Activated CD4-positive, alpha-beta T cell treated with anti-CD3 and anti-CD28 coated beads for 36 hours (primary cell): ENCODE data around the gene NRDE2. TPM values are rescaled to one million over a fixed set of nuclear protein-coding genes. Genes with fewer than 3 reads are reported as not detected.
A peak's percentile ranks its signal among the peaks of the same experiment; 100 is the strongest.

ENCODE experiments used
- ATAC-seq: fragments of 200-7000 bp; cut with Tn5 transposase; one replicate; pipeline ENCODE4 v1.10.0; 2021; ENCODE audit warnings: mild to moderate bottlenecking, moderate library complexity
- CTCF ChIA-PET: fragments of 350-600 bp; sonication (Branson Sonifier 250); formaldehyde crosslinking; loops from one replicate; lab custom pipeline; 2021; ENCODE audit warnings: antibody characterized with exemption; lab: Charles Lee
- POLR2A ChIA-PET: fragments of 350-600 bp; sonication (Branson Sonifier 250); formaldehyde crosslinking; loops from one replicate; lab custom pipeline; 2021; ENCODE audit warnings: antibody characterized with exemption, inconsistent platforms; lab: Charles Lee
- DNase-seq: peaks from one replicate; pipeline ENCODE4 v3.0.0-alpha.2; 2020
- H3K27ac Mint-ChIP-seq: one replicate; pipeline ENCODE4 v1.8.0; 2021; ENCODE audit warnings: mixed read lengths
- H3K27me3 Mint-ChIP-seq: one replicate; pipeline ENCODE4 v1.8.0; 2021; ENCODE audit warnings: mixed read lengths
- H3K36me3 Mint-ChIP-seq: one replicate; pipeline ENCODE4 v1.8.0; 2021; ENCODE audit warnings: low read depth, mixed read lengths
- H3K4me1 Mint-ChIP-seq: one replicate; pipeline ENCODE4 v1.8.0; 2021; ENCODE audit warnings: mixed read lengths
- H3K4me3 Mint-ChIP-seq: one replicate; pipeline ENCODE4 v1.8.0; 2021; ENCODE audit warnings: mild to moderate bottlenecking, moderate library complexity, mixed read lengths
- H3K9me3 Mint-ChIP-seq: one replicate; pipeline ENCODE4 v1.8.0; 2021; ENCODE audit warnings: low read depth, mixed read lengths
- intact Hi-C, 2 experiments: fragments of 100-400 bp; cut with DNase I in 1 of 2; cut with micrococcal nuclease in 1 of 2; formaldehyde crosslinking; loops; one replicate each; pipeline versions ENCODE4 v1.14.2 to v1.15.1; 2022 to 2024; cut with DNase I, micrococcal nuclease
- total RNA-seq, 2 experiments: library from RNA; stranded (reverse); gene quantifications; one replicate each; pipeline ENCODE4 v1.2.3, GENCODE V29; 2021

Gene NRDE2
- total RNA-seq: 10 to 100 TPM; 22.8 to 25.3 TPM

DNA sequence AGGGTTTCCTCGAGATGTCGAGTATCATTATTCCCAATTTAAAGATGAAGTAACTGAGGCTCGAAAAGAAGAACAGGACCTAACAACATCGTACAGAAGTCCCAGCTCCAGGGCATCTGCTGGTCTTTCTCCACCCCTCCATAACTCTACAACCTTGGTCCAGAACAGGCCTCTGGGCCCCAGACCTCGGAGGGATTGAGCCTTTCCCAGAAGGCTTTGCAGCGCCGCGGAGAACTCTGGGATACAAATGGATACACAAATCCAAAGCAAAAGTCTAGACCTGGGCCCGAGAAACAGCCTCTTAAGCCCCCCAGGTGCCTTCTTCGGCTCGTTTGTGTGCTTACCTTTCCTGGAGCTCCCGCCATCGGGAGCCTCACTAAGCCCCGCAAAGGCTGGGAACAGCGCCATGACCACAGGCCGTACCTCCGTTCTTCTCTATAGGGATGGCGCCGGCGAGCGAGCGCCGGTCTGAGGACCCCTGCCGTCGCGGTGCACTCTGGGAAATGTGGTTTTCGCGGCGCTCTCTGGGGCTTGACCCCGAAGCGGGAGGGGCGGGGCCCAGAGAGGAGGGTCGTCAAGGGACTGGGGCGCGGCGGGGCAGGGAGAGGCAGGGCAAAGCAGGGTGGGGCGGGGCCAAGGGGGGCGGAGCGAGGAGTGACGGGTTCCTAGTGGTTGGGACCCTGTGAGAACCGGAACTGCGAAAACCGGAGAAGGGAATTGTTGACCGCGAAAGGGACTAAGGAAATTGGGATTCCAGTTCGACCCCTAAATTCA lies at the start of gene NRDE2:
NRDE2 (minus strand) TSS at position 445 of the 774 bp plus-strand sequence; CDS start at position 408, 37 bp downstream.
- ATAC-seq: peak; percentile 99
- Mint-ChIP-seq H3K27me3 (peaks cover 1% of the 10 kb centered on the region), H3K4me1 (peaks cover 23% of the 10 kb centered on the region), H3K4me3 (peak within 1 kb of the TSS; percentile 89), H3K9me3 (no peaks in the 10 kb centered on the region), H3K27ac (peak within 1 kb of the TSS; percentile 93), H3K36me3 (peaks cover 8% of the 10 kb centered on the region)
- CTCF ChIA-PET: interaction anchor here (0.8 to 1.2 kb wide), 2 partner anchors 68 to 71 kb away, joined by 3 read pairs; no protein-coding TSS in a partner anchor
- intact Hi-C loops: loop anchor here (1.0 to 5.0 kb wide), 9 partner anchors 52 to 1507 kb away; partner anchors contain the start of genes CALM1 (in 1 of the 2), PSMC1 (in 1 of the 2), RPS6KA5 (in 1 of the 2) and TDP1 (in 1 of the 2)
- POLR2A ChIA-PET: no interaction called here
- peak; percentile 99 for DNase-seq

- Mint-ChIP-seq H3K9me3 (no peaks in the 10 kb centered on the region), H3K4me3 (no peak overlapping the region), H3K36me3 (no peaks in the 10 kb centered on the region), H3K27me3 (no peaks in the 10 kb centered on the region), H3K4me1 (peaks cover 20% of the 10 kb centered on the region), H3K27ac (peak overlapping the region; percentile 29)
- CTCF ChIA-PET: interaction anchor here (1.6 to 2.4 kb wide), 4 partner anchors 14 to 377 kb away, joined by 4 to 10 read pairs (median 4); partner anchors contain the start of gene CALM1
- POLR2A ChIA-PET: interaction anchor here (0.6 to 4.0 kb wide), 6 partner anchors 9 to 959 kb away, joined by 3 to 36 read pairs (median 4); partner anchors contain the start of gene CALM1
- DNase-seq (no peak), ATAC-seq (no peak)
- intact Hi-C loops: loop anchor here (5.0 to 10.0 kb wide), 9 partner anchors 124 to 1036 kb away; partner anchors contain the start of genes CCDC88C (in 1 of the 2), FOXN3 (in 1 of the 2), PSMC1 (in 1 of the 2) and TDP1 (in 1 of the 2)
Measured at GRCh38 chr14:90381011-90381786, 49.5 kb upstream of the NRDE2 start.

- no peak overlapping the region for H3K4me3 Mint-ChIP-seq
- POLR2A ChIA-PET: interaction anchor here (1.0 kb wide), 1 partner anchor 21 kb away, joined by 7 read pairs; no protein-coding TSS in a partner anchor
Measured at GRCh38 chr14:90379106-90379505, 47.4 kb upstream of the NRDE2 start.

DNA sequence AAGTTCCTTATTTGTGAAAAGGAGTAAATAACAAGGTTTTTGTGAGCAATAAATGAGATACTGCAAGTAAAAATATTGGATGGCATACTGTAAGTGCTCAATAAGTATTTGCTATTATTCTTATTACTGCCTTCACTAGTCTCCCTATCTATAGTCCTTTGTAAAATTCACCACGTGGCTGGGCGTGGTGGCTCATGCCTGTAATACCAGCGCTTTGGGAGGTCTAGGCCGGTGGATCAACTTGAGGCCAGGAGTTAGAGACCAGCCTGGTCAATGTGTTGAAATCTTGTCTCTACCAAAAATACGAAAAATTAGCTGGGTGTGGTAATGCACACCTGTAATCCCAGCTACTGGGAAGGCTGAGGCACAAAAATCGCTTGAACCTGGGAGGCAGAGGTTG lies 46.5 kb upstream of the NRDE2 start:
- ChIA-PET POLR2A (interaction anchor here (1.0 kb wide), 1 partner anchor 21 kb away, joined by 7 read pairs; no protein-coding TSS in a partner anchor), CTCF (interaction anchor here (0.7 to 1.4 kb wide), 2 partner anchors 9 to 10 kb away, joined by 3 read pairs; no protein-coding TSS in a partner anchor)
- peaks cover 3% of the 10 kb centered on the region for H3K4me1 Mint-ChIP-seq
- ATAC-seq (no peak), DNase-seq (no peak)
- H3K36me3 Mint-ChIP-seq: no peaks in the 10 kb centered on the region
- H3K27me3 Mint-ChIP-seq: no peaks in the 10 kb centered on the region
- H3K4me3 Mint-ChIP-seq: no peak overlapping the region
- intact Hi-C loops: no loop called here
- no peaks in the 10 kb centered on the region for H3K9me3 Mint-ChIP-seq
- no peak overlapping the region for H3K27ac Mint-ChIP-seq

More at GRCh38 chr14:90379106-90379505, 47.4 kb upstream of the NRDE2 start:
- intact Hi-C loops: no loop called here
- H3K27me3 Mint-ChIP-seq: no peaks in the 10 kb centered on the region
- no peaks in the 10 kb centered on the region for H3K9me3 Mint-ChIP-seq
- DNase-seq: no peak
- no peak overlapping the region for H3K27ac Mint-ChIP-seq
- H3K4me1 Mint-ChIP-seq: peaks cover 5% of the 10 kb centered on the region
- CTCF ChIA-PET: interaction anchor here (0.7 kb wide), 1 partner anchor 21 kb away, joined by 3 read pairs; no protein-coding TSS in a partner anchor
- ATAC-seq: no peak
- no peaks in the 10 kb centered on the region for H3K36me3 Mint-ChIP-seq

- no peak overlapping the region for H3K27ac Mint-ChIP-seq
- no peaks in the 10 kb centered on the region for H3K9me3 Mint-ChIP-seq
- no peak for DNase-seq
- ChIA-PET CTCF (no interaction called here), POLR2A (no interaction called here)
- H3K36me3 Mint-ChIP-seq: no peaks in the 10 kb centered on the region
- peaks cover 3% of the 10 kb centered on the region for H3K4me1 Mint-ChIP-seq
- H3K4me3 Mint-ChIP-seq: no peak overlapping the region
- intact Hi-C loops: no loop called here
- peak; percentile 19 for ATAC-seq
- H3K27me3 Mint-ChIP-seq: no peaks in the 10 kb centered on the region
Measured at GRCh38 chr14:90375934-90376333, 44.2 kb upstream of the NRDE2 start.

- Mint-ChIP-seq H3K4me3 (no peak overlapping the region), H3K27ac (no peak overlapping the region), H3K36me3 (no peaks in the 10 kb centered on the region), H3K9me3 (no peaks in the 10 kb centered on the region), H3K4me1 (no peaks in the 10 kb centered on the region), H3K27me3 (no peaks in the 10 kb centered on the region)
- DNase-seq (no peak), ATAC-seq (no peak)
- intact Hi-C loops: no loop called here
- ChIA-PET POLR2A (no interaction called here), CTCF (interaction anchor here (0.6 to 0.9 kb wide), 3 partner anchors 8 to 131 kb away, joined by 3 to 4 read pairs (median 4); no protein-coding TSS in a partner anchor)
Measured at GRCh38 chr14:90374813-90375212, 43.1 kb upstream of the NRDE2 start.

DNA sequence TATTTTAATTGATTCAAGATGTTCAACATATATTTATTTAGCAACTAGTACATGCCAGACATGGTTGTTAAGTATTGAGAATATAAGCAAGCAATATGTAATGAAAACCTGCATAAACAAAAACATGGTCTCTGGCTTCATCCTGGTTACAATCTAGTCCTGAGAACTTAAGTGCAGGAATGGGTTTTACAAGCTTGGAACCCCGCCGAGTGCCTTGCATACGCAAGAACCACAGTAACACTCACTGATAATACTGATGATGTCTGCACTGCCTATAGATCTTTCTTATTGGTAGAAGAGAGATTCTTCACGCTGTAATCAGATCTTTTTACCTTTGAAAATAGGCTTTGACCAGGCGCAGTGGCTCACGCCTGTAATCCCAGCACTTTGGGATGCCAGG lies 42.1 kb upstream of the NRDE2 start:
- Mint-ChIP-seq H3K9me3 (no peaks in the 10 kb centered on the region), H3K4me1 (no peaks in the 10 kb centered on the region), H3K27me3 (no peaks in the 10 kb centered on the region), H3K4me3 (no peak overlapping the region), H3K36me3 (no peaks in the 10 kb centered on the region), H3K27ac (no peak overlapping the region)
- no peak for DNase-seq
- ChIA-PET POLR2A (no interaction called here), CTCF (no interaction called here)
- no peak for ATAC-seq
- intact Hi-C loops: no loop called here

- CTCF ChIA-PET: interaction anchor here (0.6 to 1.6 kb wide), 5 partner anchors 9 to 329 kb away, joined by 3 to 5 read pairs (median 3); no protein-coding TSS in a partner anchor
- ATAC-seq (peak; percentile 66), DNase-seq (no peak)
- H3K27ac Mint-ChIP-seq: no peak overlapping the region
- H3K36me3 Mint-ChIP-seq: no peaks in the 10 kb centered on the region
- no peaks in the 10 kb centered on the region for H3K9me3 Mint-ChIP-seq
- H3K27me3 Mint-ChIP-seq: peaks cover 2% of the 10 kb centered on the region
- H3K4me3 Mint-ChIP-seq: no peak overlapping the region
- intact Hi-C loops: loop anchor here in 1 of 2 experiments (1.0 kb wide), 1 partner anchor 150 kb away; no protein-coding TSS in a partner anchor
- POLR2A ChIA-PET: no interaction called here
- no peaks in the 10 kb centered on the region for H3K4me1 Mint-ChIP-seq
Measured at GRCh38 chr14:90368946-90369721, 37.4 kb upstream of the NRDE2 start.

DNA sequence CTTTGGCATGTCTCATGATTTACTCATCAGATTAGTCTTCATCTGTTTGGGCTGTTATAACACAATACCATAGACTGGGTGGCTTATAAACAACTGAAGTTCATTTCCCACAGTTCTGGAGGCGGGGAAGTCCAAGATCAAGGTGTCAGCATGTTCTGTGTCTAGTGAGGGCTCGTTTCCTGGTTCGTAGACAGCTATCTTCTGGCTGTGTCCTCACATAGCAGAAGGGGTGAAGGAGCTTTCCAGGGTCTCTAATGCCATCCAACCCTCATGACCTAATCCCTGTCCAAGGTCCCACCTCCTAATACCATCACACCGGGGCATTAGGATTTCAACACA lies 30.8 kb upstream of the NRDE2 start:
- intact Hi-C loops: no loop called here
- no peak for DNase-seq
- ChIA-PET POLR2A (no interaction called here), CTCF (interaction anchor here (0.6 kb wide), 1 partner anchor 108 kb away, joined by 3 read pairs; no protein-coding TSS in a partner anchor)
- no peak for ATAC-seq
- Mint-ChIP-seq H3K36me3 (no peaks in the 10 kb centered on the region), H3K27me3 (peaks cover 2% of the 10 kb centered on the region), H3K9me3 (no peaks in the 10 kb centered on the region), H3K4me1 (no peaks in the 10 kb centered on the region), H3K27ac (no peak overlapping the region), H3K4me3 (no peak overlapping the region)

DNA sequence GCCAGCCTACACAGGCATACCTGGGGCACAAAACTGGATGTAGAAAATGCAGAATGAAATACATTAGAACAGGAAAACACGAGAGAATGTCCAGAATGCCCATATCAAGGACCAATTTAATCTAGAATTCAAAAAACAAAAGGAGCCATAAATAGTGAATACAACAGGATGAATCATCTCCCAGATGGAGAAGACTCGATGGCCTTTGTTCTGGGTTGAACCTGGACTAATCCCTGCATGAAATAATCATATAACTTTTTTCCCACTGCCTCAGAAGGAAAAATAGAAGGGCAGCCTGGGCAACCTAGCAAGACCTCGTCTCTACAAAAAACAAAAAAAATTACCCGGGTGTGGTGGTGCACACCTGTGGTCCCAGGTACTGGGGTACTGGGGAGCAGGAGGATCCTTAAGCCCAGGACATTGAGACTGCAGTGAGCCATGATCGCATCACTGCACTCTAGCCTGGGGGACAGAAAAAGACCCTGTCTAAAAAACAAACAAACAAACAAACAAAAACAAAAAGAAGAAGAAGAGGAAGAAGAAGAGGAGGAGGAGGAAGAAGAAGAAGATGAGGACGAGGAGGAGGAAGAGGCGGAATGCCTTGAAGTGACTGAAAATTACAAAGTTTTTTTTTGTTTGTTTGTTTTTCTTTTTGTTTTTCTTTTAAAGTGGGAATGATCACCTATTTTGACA lies 30.3 kb upstream of the NRDE2 start:
- no peaks in the 10 kb centered on the region for H3K36me3 Mint-ChIP-seq
- intact Hi-C loops: no loop called here
- DNase-seq (no peak), ATAC-seq (no peak)
- ChIA-PET POLR2A (no interaction called here), CTCF (interaction anchor here (0.6 kb wide), 1 partner anchor 109 kb away, joined by 3 read pairs; no protein-coding TSS in a partner anchor)
- H3K27me3 Mint-ChIP-seq: peaks cover 2% of the 10 kb centered on the region
- H3K4me3 Mint-ChIP-seq: no peak overlapping the region
- no peak overlapping the region for H3K27ac Mint-ChIP-seq
- H3K9me3 Mint-ChIP-seq: no peaks in the 10 kb centered on the region
- H3K4me1 Mint-ChIP-seq: no peaks in the 10 kb centered on the region
